Measurements from ENCODE around the gene DAB1. TPM values are rescaled to one million over a fixed set of nuclear protein-coding genes. Genes with fewer than 3 reads are reported as not detected.

Gene DAB1
- total RNA-seq, 3 donors from 2014 or later (not counting 1 experiment from before 2014, with no cell fraction given): 0.41 TPM; not detected in 2

DNA sequence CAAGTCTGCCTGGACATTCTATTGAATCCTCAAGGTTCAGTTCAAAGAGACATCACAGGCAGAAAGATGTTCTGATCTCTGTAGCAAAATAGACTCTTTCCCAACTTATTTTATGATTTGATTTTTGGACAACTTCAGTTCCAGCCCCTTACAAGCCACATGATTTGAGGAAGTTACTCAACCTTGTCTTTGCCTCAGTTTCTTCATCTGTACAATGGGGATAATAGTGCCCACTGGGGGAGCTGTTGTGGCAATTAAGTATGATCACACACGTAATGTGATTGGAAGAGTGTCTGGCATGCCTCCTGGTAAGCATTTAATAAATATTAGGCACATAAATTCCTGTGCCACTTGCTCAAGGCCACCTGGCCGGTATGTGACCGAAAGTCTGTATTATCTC, 130.6 kb downstream of the DAB1 start:
- no peaks in the 10 kb centered on the region for H3K27me3 ChIP-seq (ENCODE audit: control insufficient read depth, insufficient read depth, low read length)
- H3K27ac Mint-ChIP-seq: no peak overlapping the region
- H3K27ac ChIP-seq (ENCODE audit: low read length): no peak overlapping the region
- intact Hi-C loops (cut with micrococcal nuclease): no loop called here
- WGBS (ENCODE audit: insufficient coverage): 100% methylated on average over 1 of the region's 3 CpGs
- no peaks in the 10 kb centered on the region for H3K36me3 Mint-ChIP-seq
- no peaks in the 10 kb centered on the region for H3K4me1 ChIP-seq (ENCODE audit: control insufficient read depth, insufficient read depth, low read length)
- H3K4me1 Mint-ChIP-seq: no peaks in the 10 kb centered on the region
- no peaks in the 10 kb centered on the region for H3K9me3 ChIP-seq (ENCODE audit: control insufficient read depth, insufficient read depth, low read length)
- peaks cover 7 to 16% of the 10 kb centered on the region in 2 donors for H3K27me3 Mint-ChIP-seq (ENCODE audit: low read depth in 2 of 2)
- no peak overlapping the region for H3K4me3 Mint-ChIP-seq
- H3K9me3 Mint-ChIP-seq: no peaks in the 10 kb centered on the region
- H3K4me3 ChIP-seq (ENCODE audit: low read length): no peak overlapping the region
- ATAC-seq: no peak
- no peak for DNase-seq
- H3K36me3 ChIP-seq (ENCODE audit: control insufficient read depth, insufficient read depth, low read length): no peaks in the 10 kb centered on the region
- TF ChIP-seq CTCF (IDR thresholded peaks at IDR 0.05): no peak

DNA sequence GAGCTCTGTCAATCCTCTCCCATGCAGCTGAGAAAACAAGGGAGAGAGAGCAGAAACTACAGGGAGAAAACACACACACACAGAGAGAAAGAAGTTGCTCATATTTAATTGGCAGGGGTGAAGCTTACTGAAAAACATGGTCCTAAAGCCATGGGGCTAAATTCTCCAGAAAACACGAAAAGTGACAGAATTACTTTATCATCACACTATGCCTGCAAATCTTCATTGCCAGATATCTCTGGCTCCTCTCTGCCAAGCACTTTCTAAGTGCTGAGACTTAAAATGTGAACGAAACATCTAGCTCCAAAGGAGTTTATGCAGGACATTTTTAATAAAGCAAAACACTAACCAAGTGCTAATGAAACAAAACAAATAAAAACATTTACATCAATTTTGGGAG, 134.1 kb downstream of the DAB1 start:
- no peaks in the 10 kb centered on the region for H3K9me3 ChIP-seq (ENCODE audit: control insufficient read depth, insufficient read depth, low read length)
- no peak overlapping the region for H3K4me3 ChIP-seq (ENCODE audit: low read length)
- no peak for ATAC-seq
- Mint-ChIP-seq H3K4me3 (no peak overlapping the region), H3K36me3 (no peaks in the 10 kb centered on the region), H3K4me1 (no peaks in the 10 kb centered on the region), H3K27ac (no peak overlapping the region), H3K9me3 (no peaks in the 10 kb centered on the region), H3K27me3 (ENCODE audit: low read depth in 2 of 2) (peaks cover 8 to 19% of the 10 kb centered on the region in 2 donors)
- H3K36me3 ChIP-seq (ENCODE audit: control insufficient read depth, insufficient read depth, low read length): no peaks in the 10 kb centered on the region
- no peaks in the 10 kb centered on the region for H3K27me3 ChIP-seq (ENCODE audit: control insufficient read depth, insufficient read depth, low read length)
- no peak for TF ChIP-seq CTCF (IDR thresholded peaks at IDR 0.05)
- H3K4me1 ChIP-seq (ENCODE audit: control insufficient read depth, insufficient read depth, low read length): no peaks in the 10 kb centered on the region
- no peak overlapping the region for H3K27ac ChIP-seq (ENCODE audit: low read length)
- WGBS (ENCODE audit: insufficient coverage): 87% methylated on average over 2 of the region's 2 CpGs
- intact Hi-C loops (cut with micrococcal nuclease): no loop called here
- DNase-seq: no peak

GRCh38 chr1:57285992-57286391, 137.9 kb downstream of the DAB1 start:
- Histone ChIP-seq H3K27ac (ENCODE audit: low read length) (no peak overlapping the region), H3K27me3 (ENCODE audit: control insufficient read depth, insufficient read depth, low read length) (no peaks in the 10 kb centered on the region), H3K4me3 (ENCODE audit: low read length) (no peak overlapping the region), H3K4me1 (ENCODE audit: control insufficient read depth, insufficient read depth, low read length) (no peaks in the 10 kb centered on the region), H3K36me3 (ENCODE audit: control insufficient read depth, insufficient read depth, low read length) (no peaks in the 10 kb centered on the region), H3K9me3 (ENCODE audit: control insufficient read depth, insufficient read depth, low read length) (no peaks in the 10 kb centered on the region)
- H3K27me3 Mint-ChIP-seq (ENCODE audit: low read depth in 2 of 2): peaks cover 8 to 28% of the 10 kb centered on the region in 2 donors
- no peak for TF ChIP-seq CTCF (IDR thresholded peaks at IDR 0.05)
- ATAC-seq: no peak
- no peak for DNase-seq
- intact Hi-C loops (cut with micrococcal nuclease): no loop called here
- 93% methylated on average over 2 of the region's 2 CpGs for WGBS (ENCODE audit: insufficient coverage)
- H3K36me3 Mint-ChIP-seq: no peaks in the 10 kb centered on the region
- H3K9me3 Mint-ChIP-seq: no peaks in the 10 kb centered on the region
- no peaks in the 10 kb centered on the region for H3K4me1 Mint-ChIP-seq
- no peak overlapping the region for H3K27ac Mint-ChIP-seq
- H3K4me3 Mint-ChIP-seq: no peak overlapping the region

DNA sequence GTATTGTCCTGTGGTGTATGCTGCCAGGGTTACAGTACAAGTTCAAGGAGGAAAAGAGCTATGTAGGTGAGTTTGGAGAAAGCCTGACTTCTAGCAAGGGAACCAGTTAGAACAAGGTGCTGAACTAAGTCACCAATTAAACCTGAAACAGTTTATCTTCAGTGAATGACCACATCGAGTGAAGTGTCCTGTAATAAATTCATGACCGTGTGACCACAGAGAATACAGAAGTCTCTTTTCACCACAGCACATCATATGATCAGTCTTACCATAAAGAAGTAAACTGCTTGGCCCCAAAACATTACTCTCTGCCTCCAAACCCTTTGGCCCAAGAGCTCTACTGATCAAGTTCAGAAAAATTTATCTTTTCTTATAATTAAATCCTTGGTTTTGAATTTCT, 141.4 kb downstream of the DAB1 start:
- no peak for ATAC-seq
- no peaks in the 10 kb centered on the region for H3K27me3 ChIP-seq (ENCODE audit: control insufficient read depth, insufficient read depth, low read length)
- no peak overlapping the region for H3K27ac ChIP-seq (ENCODE audit: low read length)
- no peaks in the 10 kb centered on the region for H3K4me1 ChIP-seq (ENCODE audit: control insufficient read depth, insufficient read depth, low read length)
- DNase-seq: no peak
- no peaks in the 10 kb centered on the region for H3K36me3 ChIP-seq (ENCODE audit: control insufficient read depth, insufficient read depth, low read length)
- Mint-ChIP-seq H3K36me3 (no peaks in the 10 kb centered on the region), H3K9me3 (no peaks in the 10 kb centered on the region), H3K4me1 (no peaks in the 10 kb centered on the region), H3K4me3 (no peak overlapping the region), H3K27ac (no peak overlapping the region), H3K27me3 (ENCODE audit: low read depth in 2 of 2) (peaks cover 0 to 14% of the 10 kb centered on the region in 2 donors)
- WGBS (ENCODE audit: insufficient coverage): 58% methylated on average over 2 of the region's 2 CpGs
- intact Hi-C loops (cut with micrococcal nuclease): no loop called here
- no peaks in the 10 kb centered on the region for H3K9me3 ChIP-seq (ENCODE audit: control insufficient read depth, insufficient read depth, low read length)
- H3K4me3 ChIP-seq (ENCODE audit: low read length): no peak overlapping the region
- TF ChIP-seq CTCF (IDR thresholded peaks at IDR 0.05): no peak

Data from natural killer cell (primary cell).